NB4 (cell line): ENCODE measurements around the gene IQCM.

Source experiments
- MYC ChIP-seq: IDR thresholded peaks from 2 replicates; pipeline ENCODE4 v1.6.1; 2011; ENCODE audit warnings: low read depth, low read length
- TF ChIP-seq, protein P1 (sequence below): IDR thresholded peaks from 2 replicates; pipeline ENCODE4 v1.6.1; 2011; ENCODE audit warnings: low read depth, low read length

DNA sequence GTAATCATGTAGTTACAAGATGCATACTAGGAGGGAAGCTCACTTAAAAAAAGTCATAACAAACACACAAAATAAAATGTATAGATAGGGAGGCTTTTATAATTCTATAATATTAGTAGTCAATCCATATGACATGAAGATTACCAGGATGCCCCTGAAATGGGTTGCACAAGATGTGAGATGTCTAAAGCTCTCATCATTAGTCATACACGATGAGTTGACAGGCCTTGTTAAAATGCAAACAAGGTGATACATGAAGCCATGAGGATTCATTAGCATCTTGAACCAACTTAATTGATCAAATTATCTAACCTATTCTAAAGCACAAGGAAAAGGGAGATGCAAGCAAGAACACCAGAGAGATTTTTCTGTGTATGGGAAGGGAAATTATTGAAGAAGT lies 470.2 kb downstream of the IQCM start:
- TF ChIP-seq, protein P1, sequence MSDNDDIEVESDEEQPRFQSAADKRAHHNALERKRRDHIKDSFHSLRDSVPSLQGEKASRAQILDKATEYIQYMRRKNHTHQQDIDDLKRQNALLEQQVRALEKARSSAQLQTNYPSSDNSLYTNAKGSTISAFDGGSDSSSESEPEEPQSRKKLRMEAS = no peak
- TF ChIP-seq MYC = no peak
